GM18873 (cell line): ENCODE measurements around the gene MED31.
"Not testable (repeated sequence)": the region's sequence is repeated elsewhere in the genome, so short reads cannot be mapped to it uniquely, and the experiment has no call there.

Experiments
- ATAC-seq: cut with Tn5 transposase; IDR thresholded peaks from one replicate; pipeline ENCODE4 v1.9.1; 2021; ENCODE audit warnings: mild to moderate bottlenecking, moderate library complexity, moderate number of reproducible peaks; ENCODE audit not compliant: unreplicated experiment, low FRiP score

The MED31 gene

DNA sequence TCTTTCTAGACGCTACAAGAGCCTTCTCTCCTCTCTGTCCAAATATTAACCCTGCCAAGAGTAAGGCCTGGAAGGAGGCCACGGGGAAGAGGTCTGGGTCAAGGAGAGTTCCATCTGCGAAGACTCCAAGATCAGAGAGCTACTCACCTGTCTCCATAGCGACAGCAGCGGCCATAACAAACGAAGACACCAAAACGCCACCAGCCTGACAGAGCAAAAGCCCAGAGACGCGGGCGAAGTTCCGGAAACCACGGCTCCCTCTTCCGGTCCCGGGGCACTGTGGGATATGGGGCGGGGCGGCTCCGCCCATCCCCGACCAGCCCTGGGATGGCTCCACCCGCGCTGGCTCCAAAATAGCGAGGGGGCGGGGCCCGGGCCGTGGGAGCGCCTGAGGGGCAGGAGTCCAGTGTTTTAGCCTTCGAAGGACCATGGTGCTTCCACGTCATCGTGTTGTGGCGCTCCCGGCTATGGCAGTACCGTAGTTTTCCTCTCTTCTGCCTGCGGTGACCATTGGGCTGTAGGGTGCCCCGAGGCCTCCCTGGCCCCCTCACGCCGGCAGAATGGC, at the start of gene MED31, which contains the start of gene C17orf100:
Gene MED31, minus strand, starts transcription at position 252 of the 565 bp plus-strand sequence. Its CDS starts 77 bp downstream, at position 175.
Gene C17orf100, plus strand, starts transcription at position 409 of the 565 bp plus-strand sequence. Its CDS starts 152 bp downstream, at position 561.
- ATAC-seq = peak; percentile 57

DNA sequence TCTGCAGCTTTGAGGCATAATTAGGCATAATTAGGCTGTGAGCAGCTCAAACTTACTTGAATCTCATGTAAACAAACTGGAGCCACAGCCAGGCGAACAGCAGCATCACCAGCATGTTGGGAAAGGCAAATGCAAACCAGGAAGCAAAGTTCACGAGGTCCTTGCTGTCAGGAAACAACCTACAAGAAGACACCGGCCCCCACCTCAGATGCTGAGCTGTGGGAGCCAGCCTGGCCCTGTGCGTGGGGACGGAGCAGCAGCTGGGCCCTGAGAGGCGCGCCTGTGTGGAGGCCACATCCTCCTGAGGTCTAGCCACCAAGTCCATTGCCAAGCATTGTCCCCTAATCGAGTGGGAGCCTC, 49.5 kb upstream of the MED31 start:
- ATAC-seq = no peak

DNA sequence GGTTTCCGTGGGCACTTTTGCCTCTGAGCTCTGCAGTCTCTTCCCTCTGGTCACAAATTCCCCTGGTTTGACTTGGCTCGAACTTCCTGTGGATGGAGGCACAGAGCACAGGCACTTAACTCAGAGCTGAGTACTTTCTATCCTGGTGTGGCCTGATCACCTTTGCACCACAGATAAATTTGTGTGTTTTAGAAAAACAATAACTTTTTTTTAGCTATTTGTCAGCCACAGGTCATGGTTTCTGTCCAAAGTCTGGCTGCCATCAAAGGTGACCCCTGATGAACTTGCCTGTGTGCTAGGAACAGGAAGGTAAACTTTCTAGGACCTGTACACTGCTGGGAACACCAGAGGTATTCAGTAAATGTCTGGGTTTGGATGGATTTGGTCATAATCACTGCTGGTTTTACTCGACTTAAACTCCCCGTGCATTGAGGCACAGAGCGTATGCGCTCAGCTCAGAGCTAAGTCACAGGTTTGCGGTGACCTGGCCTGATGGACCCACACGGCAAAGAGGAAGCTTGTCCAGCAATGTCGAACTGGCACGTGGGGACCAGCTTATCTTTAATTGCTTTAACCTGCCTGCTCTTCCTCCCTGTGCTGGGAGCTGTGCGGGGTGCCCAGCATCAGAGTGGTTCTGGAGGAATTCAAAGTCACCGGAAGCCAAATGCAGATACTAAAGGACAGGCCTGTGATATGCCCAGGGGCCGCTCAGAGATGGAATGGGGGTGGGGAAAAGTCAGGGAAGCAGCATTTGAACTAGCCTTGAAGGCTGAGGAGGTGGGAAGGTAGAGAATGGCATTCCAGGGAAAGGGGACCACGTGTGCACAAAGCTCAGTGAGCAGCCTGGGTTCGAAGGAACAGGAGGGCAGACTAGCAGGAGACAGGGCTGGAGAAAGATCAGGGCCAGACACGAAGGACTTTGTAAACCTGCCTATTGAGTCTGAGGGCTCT, 48.9 kb upstream of the MED31 start:
- ATAC-seq = no peak

DNA sequence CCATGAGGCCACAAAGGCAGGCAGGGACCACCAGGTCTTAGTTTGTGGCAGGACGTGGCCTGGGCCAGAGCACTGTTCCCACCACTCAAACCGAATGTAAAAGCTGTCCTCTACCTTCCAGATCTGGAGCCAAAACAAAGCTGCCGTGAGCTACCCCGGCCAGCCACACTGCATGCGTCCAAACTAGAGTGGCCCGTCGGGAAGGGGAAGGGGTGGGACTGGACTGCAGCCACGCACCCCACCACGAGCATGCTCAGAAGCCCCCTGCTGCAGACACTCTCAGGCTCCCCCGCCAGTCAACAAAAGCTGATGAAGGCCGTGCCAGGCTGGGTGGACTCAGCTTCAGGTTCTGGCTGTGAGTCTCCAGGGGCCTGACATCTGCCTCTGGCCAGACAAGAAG, 46.6 kb upstream of the MED31 start:
- no peak for ATAC-seq

DNA sequence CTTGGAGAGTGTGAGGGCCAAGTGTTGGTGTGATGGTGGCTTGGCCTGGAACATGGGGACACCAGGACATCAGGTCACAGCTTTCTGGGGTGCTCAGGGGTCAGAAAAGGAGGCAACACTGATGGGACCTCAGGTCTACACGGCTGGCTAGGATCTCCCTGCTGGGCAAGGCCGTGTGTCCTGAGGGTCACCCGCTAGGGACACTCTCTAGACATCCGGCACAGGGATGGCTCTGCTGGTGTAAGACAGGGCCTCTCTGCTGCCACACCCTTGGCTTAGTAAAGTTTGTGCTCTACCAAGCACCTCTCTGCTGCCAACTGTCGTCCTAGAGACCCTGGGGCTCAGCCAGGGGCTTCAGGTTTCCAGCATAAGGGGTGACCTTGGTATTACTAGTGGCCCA, 45.5 kb upstream of the MED31 start:
- ATAC-seq = no peak

DNA sequence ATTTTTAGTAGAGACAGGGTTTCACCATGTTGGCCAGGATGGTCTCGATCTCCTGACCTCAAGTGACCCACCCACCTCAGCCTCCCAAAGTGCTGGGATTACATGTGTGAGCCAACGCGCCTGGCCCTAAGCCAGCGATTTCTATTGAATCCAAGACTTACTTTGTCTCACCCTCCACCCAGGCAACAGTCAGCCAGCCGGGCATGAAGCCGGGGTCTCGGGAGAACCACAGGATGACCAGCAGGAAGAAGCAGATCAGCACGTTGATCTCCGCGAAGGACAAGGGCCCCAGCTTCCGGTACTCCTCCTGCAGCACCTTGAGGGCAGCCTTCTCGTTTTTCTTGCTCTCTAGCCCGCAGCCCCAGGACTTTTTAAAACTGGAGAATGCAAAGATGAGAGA, 44.2 kb upstream of the MED31 start:
- ATAC-seq = no peak

DNA sequence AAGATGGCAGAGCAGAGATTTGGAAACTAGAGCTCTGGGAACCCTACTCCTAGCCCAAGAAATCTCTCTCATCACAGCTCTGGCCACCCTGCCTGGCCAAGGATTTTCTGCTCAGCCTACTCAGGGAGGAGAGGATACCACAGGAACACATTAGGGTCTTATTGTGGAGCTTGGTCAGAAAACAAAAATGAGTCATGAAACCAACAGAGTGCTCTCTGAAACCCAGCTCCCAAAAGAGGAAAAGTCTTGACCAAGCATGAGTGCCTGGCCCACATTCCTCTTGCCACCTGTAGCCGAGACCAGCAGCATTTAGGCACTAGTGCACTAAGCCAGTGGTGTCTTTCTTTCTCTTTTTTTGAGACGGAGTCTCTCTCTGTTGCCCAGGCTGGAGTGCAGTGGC, 43.6 kb upstream of the MED31 start:
- ATAC-seq = no peak

DNA sequence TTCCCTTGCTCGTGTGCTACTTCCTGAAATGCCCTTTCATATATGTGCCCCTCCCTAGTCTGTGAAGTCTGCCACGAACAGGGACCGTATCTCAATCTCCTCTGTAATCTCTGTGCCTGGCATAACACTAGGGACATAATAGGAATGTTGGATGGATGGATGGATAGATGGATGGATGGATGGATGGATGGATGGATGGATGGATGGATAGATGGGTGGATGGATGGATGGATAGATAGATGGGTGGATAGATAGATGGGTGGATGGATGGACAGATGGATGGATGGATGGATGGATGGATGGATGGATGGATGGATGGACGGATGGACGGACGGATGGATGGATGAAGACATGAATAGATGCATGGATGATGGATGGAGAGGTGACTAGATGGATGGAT, 40.6 kb upstream of the MED31 start:
- ATAC-seq = not testable (repeated sequence)

DNA sequence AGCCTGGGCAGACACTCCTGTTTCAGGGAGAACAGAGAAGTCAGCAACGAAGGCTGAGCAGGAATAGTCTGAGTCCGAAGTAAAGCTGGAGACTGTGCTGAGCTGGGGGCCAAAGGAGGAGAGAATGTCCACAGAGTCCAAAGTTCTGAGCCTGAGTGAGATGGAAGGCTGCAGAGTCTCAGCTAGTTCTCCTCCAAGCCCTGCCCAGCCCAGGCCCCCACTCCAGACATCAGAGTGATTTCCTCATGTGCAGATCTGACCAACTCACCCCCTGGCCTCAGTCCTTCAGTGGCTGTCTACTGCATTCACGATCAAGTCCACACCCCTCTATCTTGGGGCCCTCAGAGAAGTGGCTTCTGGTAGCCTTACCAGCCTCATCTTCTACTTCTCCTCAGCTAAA, 40.1 kb upstream of the MED31 start:
- ATAC-seq = no peak

DNA sequence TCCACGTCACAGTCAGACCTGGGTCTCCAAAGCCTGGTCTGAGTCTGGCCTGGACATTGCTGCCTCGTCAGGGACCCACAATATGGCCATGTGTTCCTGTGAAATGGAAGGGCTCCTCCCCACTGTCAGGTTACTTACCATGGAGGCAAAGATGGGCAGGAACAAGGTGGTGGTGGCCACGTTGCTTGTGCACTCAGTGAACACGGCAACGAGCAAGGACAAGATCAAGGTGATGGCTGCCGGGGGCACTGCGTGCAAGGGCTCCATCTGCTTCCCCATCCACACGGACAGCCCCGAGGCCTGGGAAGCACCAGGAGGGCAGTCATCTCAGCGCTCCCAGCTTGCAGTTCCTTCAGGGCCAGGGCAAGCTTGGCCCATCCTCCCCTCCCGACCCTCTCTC, 39.2 kb upstream of the MED31 start:
- no peak for ATAC-seq

DNA sequence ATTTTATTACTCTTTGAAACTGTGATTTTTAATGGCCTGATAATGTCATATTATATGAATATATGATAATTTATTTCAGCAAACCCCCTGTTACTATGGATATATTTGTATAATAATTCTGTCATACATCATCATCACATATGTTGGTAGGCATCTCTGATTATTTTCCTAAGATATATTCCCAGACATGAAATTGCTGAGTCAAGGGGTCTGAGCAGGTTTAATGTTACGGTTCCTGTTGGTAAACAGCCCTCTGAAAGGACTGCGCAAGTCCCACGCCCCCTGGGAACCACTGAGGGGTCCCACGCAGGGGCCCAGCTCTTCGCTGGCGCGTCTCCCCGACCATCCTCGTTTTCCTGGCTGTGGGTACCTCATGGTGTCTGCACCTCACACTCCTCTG, 37.5 kb upstream of the MED31 start:
- ATAC-seq = no peak

DNA sequence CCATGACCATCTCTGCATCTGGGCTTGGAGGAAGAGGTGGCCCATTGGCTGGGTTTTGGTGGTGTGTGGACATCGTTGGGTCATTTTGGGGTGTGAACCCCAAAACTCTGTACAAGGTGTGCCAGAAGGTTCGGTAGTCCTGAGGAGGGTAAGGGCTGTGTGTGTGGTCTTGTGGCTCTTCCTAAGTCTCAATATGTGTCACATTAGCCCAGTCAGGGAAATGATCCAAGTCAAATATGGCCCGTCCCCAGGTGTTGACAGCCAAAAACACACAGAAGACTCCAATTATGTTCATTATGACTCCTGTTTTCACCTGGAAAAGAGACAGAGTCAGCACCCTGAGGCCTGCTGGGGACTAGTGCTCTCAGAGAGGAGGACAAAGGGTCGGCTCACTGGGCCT, 34.6 kb upstream of the MED31 start:
- ATAC-seq = no peak

DNA sequence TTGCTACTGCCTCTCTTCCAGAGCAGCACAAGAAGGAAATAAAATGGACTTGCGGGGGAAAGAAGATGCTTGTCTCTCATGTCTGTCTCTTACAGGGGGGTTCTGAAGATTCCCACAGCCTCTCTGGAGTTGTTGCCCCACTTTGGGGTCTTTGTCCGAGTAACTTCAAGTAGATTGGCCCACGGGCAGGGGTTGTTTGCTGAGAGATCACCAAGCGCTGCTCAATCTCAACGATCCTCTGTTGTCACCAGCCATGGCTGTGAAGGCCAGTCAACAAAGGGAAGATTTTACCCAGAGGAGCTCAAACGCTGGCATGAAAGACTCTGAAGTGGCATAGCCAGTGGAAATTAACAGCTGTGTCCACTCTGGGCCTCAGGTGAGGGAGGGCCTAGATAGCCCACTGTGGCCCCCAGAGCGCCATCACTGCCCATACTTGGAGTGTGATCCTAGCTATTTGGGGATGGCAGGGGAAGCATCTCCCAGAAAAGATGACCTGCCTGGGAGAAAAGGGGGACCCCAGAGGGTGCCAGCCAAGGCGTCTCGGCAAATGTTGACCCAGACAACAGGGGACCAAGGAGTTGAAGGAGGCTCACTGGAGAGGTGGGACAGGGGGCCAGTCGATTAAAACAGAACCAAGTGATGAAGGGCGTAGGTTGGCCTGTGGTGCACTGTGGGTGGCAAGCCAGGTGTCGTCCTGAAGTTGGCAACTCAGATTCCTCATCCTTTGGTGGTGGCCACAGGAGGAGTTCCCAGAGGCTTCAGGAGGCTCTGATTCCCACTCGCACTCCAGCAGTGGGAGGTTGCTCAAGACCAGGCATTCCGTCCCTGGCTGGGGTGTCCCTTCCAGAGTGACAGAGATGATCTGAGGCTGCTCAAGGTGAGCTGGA, 33.7 kb upstream of the MED31 start:
- no peak for ATAC-seq

DNA sequence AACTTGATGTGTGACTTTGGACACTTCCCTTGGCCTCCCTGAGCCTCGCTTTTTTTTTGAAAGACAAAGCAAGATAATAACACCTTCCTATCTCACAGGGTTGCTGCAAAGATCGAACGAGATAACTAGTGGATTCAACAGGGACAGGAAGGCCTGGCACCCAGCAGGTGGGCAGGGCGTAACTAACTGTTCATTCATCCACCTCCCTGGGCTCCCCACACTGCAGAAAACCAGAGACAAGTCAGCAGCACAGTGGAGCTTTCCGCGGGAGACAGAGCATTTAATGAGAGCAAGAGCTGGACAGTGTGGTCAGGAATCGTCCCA, 33.0 kb upstream of the MED31 start:
- no peak for ATAC-seq

DNA sequence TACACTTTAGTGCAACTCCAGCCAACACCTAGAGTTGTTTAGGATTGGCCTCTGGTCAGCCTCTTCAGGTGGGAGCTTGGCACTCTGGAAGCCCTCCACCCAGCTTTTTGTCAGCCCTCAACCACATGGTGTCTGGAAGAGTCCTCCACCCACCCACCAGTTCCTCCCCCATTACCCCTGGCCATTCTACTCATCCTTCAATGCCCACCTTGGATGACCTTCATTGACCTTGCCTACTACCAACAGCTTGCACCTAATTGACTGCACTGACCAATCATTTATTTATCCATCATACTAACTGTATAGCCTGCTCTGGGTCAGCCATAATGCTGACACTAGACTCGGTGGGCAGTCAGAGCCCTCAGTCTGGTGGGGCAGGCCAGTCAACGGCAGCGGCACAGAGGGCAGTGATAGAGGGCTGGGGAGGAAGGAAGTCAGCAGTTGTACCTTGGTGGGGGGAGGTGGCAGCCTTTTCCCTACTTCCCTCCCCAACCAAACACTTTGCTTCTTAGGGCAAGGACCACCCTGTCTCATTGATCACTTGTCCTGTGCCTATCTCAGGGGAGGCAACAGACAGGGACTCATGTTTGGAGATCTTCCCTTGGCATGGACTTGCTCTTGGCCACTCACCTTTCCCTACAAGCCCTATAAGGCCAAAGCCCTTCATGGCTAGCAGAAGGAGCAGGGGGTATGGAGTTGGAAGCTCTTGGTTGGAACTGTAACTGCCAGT, 32.5 kb upstream of the MED31 start:
- no peak for ATAC-seq

DNA sequence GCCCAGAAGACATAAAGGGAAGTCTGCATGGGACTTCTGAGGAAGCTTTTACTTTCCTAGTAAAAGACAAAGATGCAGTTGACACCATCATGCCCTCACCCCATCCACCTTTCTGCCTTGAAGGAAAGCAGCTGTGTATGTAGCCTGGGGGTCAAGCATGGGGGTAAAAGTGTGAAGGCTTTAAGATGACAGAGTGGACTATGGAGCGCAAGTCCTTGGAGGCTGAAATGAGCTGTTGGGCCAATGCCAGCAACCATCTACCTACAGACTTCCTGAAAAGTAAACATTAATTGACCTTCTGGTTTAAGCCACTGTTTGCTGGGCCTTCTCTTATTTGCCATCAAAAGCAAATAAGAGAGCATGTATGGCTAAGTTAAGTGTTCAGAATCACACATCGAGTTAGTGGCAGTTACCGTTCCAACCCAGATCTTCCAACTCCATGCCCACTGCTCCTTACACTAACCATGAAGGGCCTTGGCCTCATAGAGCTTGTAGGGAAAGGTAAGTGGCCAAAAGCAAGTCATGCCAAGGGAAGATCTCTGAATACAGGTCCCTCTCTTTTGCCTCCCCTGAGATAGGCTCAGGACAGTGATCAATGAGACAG, 31.8 kb upstream of the MED31 start:
- no peak for ATAC-seq

DNA sequence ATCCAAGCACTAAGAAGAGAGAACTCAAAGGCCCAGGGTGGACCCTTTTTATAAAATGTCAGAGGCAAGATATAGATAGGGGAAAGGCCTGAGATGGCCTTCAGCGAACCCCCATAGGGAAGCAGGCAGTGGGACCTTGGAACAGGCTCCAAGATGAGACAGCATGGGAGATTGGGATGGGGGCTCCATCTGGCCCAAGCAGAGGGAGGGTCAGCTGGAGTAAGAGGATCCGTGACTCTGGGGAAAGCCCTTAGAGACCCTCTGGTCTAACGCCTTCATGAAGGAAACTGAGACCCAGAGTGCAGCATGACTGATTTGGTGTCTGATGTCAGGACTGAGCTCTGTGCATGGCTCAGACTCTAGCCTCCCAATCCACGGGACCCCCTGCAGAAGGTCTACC, 30.9 kb upstream of the MED31 start:
- ATAC-seq = no peak

DNA sequence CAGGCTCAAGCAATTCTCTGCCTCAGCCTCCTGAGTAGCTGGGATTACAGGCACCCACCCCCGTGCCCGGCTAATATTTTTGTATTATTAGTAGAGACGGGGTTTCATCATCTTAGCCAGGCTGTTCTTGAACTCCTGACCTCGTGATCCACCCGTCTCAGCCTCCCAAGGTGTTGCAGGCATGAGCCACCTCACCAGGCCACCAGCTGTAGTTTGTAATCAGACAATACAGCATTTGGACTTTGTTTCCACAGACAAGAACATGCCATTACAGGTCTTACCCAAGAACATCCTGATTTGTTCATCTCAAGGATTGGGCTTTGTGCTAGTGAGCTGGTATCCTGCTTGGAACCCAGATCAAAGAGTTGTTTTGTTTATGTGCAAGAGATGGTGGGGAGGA, 30.3 kb upstream of the MED31 start:
- ATAC-seq = no peak

DNA sequence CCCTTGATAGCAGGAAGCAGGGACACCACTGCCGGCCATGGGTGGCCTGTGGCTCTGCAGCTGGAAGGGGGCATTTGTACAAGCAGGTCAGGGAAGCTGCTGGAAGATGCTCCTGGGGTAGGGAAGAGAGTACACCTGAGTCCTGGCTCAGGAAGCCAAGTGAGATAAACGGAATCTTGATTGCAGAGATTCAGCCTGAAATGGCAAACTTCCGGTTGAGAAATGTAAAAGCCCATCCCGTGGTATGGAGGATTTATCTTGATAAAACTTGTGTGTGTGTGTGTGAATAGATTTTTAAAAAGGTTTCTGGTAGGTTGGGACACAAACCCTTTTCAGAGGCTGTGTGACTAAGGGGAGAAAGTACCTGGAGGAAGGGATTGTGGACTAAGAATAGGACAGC, 29.8 kb upstream of the MED31 start:
- ATAC-seq = no peak

DNA sequence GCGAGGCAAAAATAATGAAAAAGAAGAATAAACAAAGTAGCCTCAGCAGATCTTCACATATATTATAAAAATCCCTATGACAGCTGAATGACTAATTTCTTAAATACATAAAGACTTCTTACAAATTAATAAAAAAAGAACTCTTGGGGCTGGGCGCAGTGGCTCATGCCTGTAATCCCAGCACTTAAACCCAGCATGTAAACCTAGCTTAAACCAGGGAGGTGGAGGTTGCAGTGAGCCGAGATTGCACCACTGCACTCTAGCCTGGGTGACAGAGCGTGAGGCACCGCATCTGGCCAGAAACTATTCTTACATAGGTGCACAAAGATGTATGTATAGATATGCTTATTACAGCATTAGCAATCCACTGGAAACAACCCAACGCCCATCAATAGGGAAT, 27.8 kb upstream of the MED31 start:
- ATAC-seq = no peak
